ENCODE data around the gene OR1Q1.
"Not testable (repeated sequence)": the region's sequence is repeated elsewhere in the genome, so short reads cannot be mapped to it uniquely, and the experiment has no call there.

Gene OR1Q1

GRCh38 chr9:122614362-122614761 is at the start of gene OR1Q1:
Gene OR1Q1, plus strand, starts transcription at chr9:122614738. Its CDS starts 0 bp downstream, at chr9:122614738.
- DNase-seq (ENCODE audit: low read depth) = no peak

- DNase-seq (ENCODE audit: low read depth) = no peak
These were observed 46.6 kb upstream of the OR1Q1 start for GRCh38 chr9:122567901-122568300.

GRCh38 chr9:122572456-122572855 is 42.1 kb upstream of the OR1Q1 start:
- no peak for DNase-seq (ENCODE audit: low read depth)

GRCh38 chr9:122579874-122580273 is 34.7 kb upstream of the OR1Q1 start:
- DNase-seq (ENCODE audit: low read depth) = no peak

GRCh38 chr9:122580360-122580759 is 34.2 kb upstream of the OR1Q1 start:
- no peak for DNase-seq (ENCODE audit: low read depth)

GRCh38 chr9:122583284-122583683 is 31.3 kb upstream of the OR1Q1 start, which contains the start of gene OR1L8:
Gene OR1L8, minus strand, starts transcription at chr9:122583384. Its CDS starts 14,907 bp downstream, at chr9:122568477.
- not testable (repeated sequence) for DNase-seq (ENCODE audit: low read depth)

- no peak for DNase-seq (ENCODE audit: low read depth)
These were observed 8.8 kb upstream of the OR1Q1 start for GRCh38 chr9:122605691-122606090.

- DNase-seq (ENCODE audit: low read depth) = no peak
These were observed 8.0 kb upstream of the OR1Q1 start for GRCh38 chr9:122606587-122606986.

- no peak for DNase-seq (ENCODE audit: low read depth)
These were observed 4.7 kb upstream of the OR1Q1 start for GRCh38 chr9:122609804-122610203.

GRCh38 chr9:122619996-122620395 is 5.5 kb downstream of the OR1Q1 start:
- DNase-seq (ENCODE audit: low read depth) = no peak

- no peak for DNase-seq (ENCODE audit: low read depth)
These were observed 27.7 kb downstream of the OR1Q1 start for GRCh38 chr9:122642226-122642625.

GRCh38 chr9:122656378-122656777 is 41.8 kb downstream of the OR1Q1 start:
- DNase-seq (ENCODE audit: low read depth) = no peak

- no peak for DNase-seq (ENCODE audit: low read depth)
These were observed 43.0 kb downstream of the OR1Q1 start, which contains the start of gene OR1B1 for GRCh38 chr9:122657527-122657926. Gene OR1B1, minus strand, starts transcription at chr9:122657627.

GRCh38 chr9:122661416-122661815 is 46.9 kb downstream of the OR1Q1 start, which contains the start of gene OR1L1:
Gene OR1L1, plus strand, starts transcription at chr9:122661716. Its CDS starts 0 bp downstream, at chr9:122661716.
- no peak for DNase-seq (ENCODE audit: low read depth)
